Endothelial cell of umbilical vein (primary cell): ENCODE data around the gene GTSF1L. TPM values are rescaled to one million over a fixed set of nuclear protein-coding genes. Genes with fewer than 3 reads are reported as not detected.

ENCODE experiments used
- BruUV-seq: library from RNA; stranded (reverse); fragments of 400-500 nt; replicated peaks from 2 replicates; lab custom pipeline; 2021; lab: Mats Ljungman, UMichigan
- CTCF ChIA-PET: fragments of 300-600, 350-600 bp; sonication (Branson Sonifier 250); formaldehyde crosslinking; loops from one replicate; lab custom pipeline; 2021; ENCODE audit warnings: antibody characterized with exemption, inconsistent platforms; lab: Charles Lee
- POLR2A ChIA-PET: fragments of 300-600, 350-600 bp; sonication (Branson Sonifier 250); formaldehyde crosslinking; loops from one replicate; lab custom pipeline; 2021; ENCODE audit warnings: antibody characterized with exemption, inconsistent platforms; lab: Charles Lee
- DNase-seq: peaks from one replicate; pipeline ENCODE4 v3.0.0-alpha.2; 2011; ENCODE audit warnings: low read depth, low spot score
- FAIRE-seq: peaks from 2 replicates; lab custom pipeline; 2011; peaks lifted over from hg19 to GRCh38; lab: Jason Lieb, UNC
- H2AFZ ChIP-seq: 2 replicates; pipeline ENCODE4 v1.6.0; 2012; ENCODE audit warnings: low read depth, low read length, control low read depth, inconsistent platforms
- H3K27ac ChIP-seq: 2 replicates; pipeline ENCODE4 v1.5.1; 2011; ENCODE audit warnings: low read depth, mild to moderate bottlenecking, control low read depth, low read length, moderate library complexity; ENCODE audit not compliant: insufficient read depth
- H3K27me3 ChIP-seq, 2 experiments: 2 replicates each; pipeline versions ENCODE4 v1.6.0 to v1.6.1; 2011; ENCODE audit warnings: low read length in 2 of 2, mixed read lengths in 1 of 2; ENCODE audit not compliant: control insufficient read depth in 2 of 2, insufficient read depth in 2 of 2
- H3K36me3 ChIP-seq, 2 experiments: 2 replicates in 1 of 2; 3 replicates in 1 of 2; pipeline ENCODE4 v1.5.1; 2011; ENCODE audit warnings: low read length in 2 of 2, mild to moderate bottlenecking in 1 of 2, moderate library complexity in 1 of 2; ENCODE audit not compliant: control insufficient read depth in 2 of 2, insufficient read depth in 2 of 2; ENCODE audit errors: extremely low read depth in 1 of 2
- H3K4me1 ChIP-seq: 3 replicates; pipeline ENCODE4 v1.5.1; 2011; ENCODE audit warnings: mild to moderate bottlenecking, low read length; ENCODE audit not compliant: control insufficient read depth, insufficient read depth; ENCODE audit errors: extremely low read depth
- H3K4me2 ChIP-seq: 2 replicates; pipeline ENCODE4 v1.6.1; 2011; ENCODE audit warnings: low read length, control low read depth, mixed read lengths; ENCODE audit not compliant: insufficient read depth
- H3K4me3 ChIP-seq, 3 experiments: fragments of 200-600 bp in 1 of 3; sonication (generic), shearing (Covaris generic) in 1 of 3; replicated peaks in 1 of 3; 2 replicates each; pipeline ENCODE4 v1.5.1; 2011 to 2016; ENCODE audit warnings: control low read depth in 3 of 3, low read length in 3 of 3, mild to moderate bottlenecking in 2 of 3, inconsistent platforms in 1 of 3, low read depth in 1 of 3, moderate library complexity in 1 of 3; ENCODE audit not compliant: insufficient read depth in 1 of 3
- H3K79me2 ChIP-seq: 2 replicates; pipeline ENCODE4 v1.6.0; 2012; ENCODE audit warnings: low read length, inconsistent platforms; ENCODE audit not compliant: control insufficient read depth, insufficient read depth
- H3K9ac ChIP-seq: replicated peaks from 2 replicates; pipeline ENCODE3; 2011; ENCODE audit warnings: low read length, control low read depth; ENCODE audit not compliant: insufficient read depth; ENCODE audit errors: extremely low read depth
- H3K9me1 ChIP-seq: replicated peaks from 3 replicates; pipeline ENCODE4 v1.6.0; 2011; ENCODE audit warnings: mild to moderate bottlenecking, low read length; ENCODE audit not compliant: control insufficient read depth, insufficient read depth; ENCODE audit errors: extremely low read depth
- H3K9me3 ChIP-seq: replicated peaks from 2 replicates; pipeline ENCODE4 v1.5.1; 2012; ENCODE audit warnings: low read length, inconsistent platforms; ENCODE audit not compliant: control insufficient read depth, insufficient read depth
- H4K20me1 ChIP-seq: replicated peaks from 2 replicates; pipeline ENCODE3; 2011; ENCODE audit warnings: mild to moderate bottlenecking, low read length; ENCODE audit not compliant: control insufficient read depth, insufficient read depth; ENCODE audit errors: extremely low read depth
- CTCF ChIP-seq, 2 donors: IDR thresholded peaks; 1 replicate in 1 of 2; 2 replicates in 1 of 2; pipeline ENCODE4 v1.5.1; 2011; ENCODE audit warnings: low read length in 2 of 2, mild to moderate bottlenecking in 2 of 2, moderate library complexity in 2 of 2, control low read depth in 1 of 2, inconsistent platforms in 1 of 2, low read depth in 1 of 2; ENCODE audit not compliant: insufficient read depth in 1 of 2; ENCODE audit errors: extremely low read depth in 1 of 2
- EZH2 ChIP-seq: IDR thresholded peaks from 2 replicates; pipeline ENCODE4 v1.6.1; 2012; ENCODE audit warnings: borderline replicate concordance, low read depth, mild to moderate bottlenecking, moderate library complexity, low read length, inconsistent platforms; ENCODE audit not compliant: severe bottlenecking
- FOS ChIP-seq: IDR thresholded peaks from 2 replicates; pipeline ENCODE4 v1.6.1; 2011; ENCODE audit warnings: mild to moderate bottlenecking, low read length, moderate library complexity, borderline replicate concordance; ENCODE audit not compliant: insufficient read depth
- GATA2 ChIP-seq: IDR thresholded peaks from 2 replicates; pipeline ENCODE4 v1.7.0; 2011; ENCODE audit warnings: low read depth, mild to moderate bottlenecking, moderate library complexity, mixed read lengths, low read length; ENCODE audit not compliant: insufficient read length, insufficient read depth
- JUN ChIP-seq: IDR thresholded peaks from 2 replicates; pipeline ENCODE4 v1.6.1; 2011; ENCODE audit warnings: borderline replicate concordance, low read depth; ENCODE audit not compliant: insufficient read length, insufficient read depth
- MYC ChIP-seq: IDR thresholded peaks from one replicate; pipeline ENCODE4 v1.6.1; 2011; ENCODE audit warnings: mild to moderate bottlenecking, low read depth, low read length
- POLR2A ChIP-seq: IDR thresholded peaks from 2 replicates; pipeline ENCODE4 v1.6.1; 2012; ENCODE audit warnings: low read depth, mild to moderate bottlenecking, control low read depth, low read length
- POLR2AphosphoS5 ChIP-seq: IDR thresholded peaks from 2 replicates; pipeline ENCODE4 v1.6.1; 2012; ENCODE audit warnings: low read depth, mild to moderate bottlenecking, control low read depth, low read length, moderate library complexity; ENCODE audit not compliant: insufficient read depth
- dilution Hi-C: fragments of 300-500 bp; cut with MboI; formaldehyde crosslinking; loops from one replicate; pipeline ENCODE4 v1.15.0; 2019; ENCODE audit warnings: low sequenced_read_pairs; ENCODE audit not compliant: extremely low pct_ligation_motif_present
- intact Hi-C: fragments of 100-400 bp; cut with micrococcal nuclease; formaldehyde crosslinking; loops from one replicate; pipeline ENCODE4 v1.10.0; 2022
- polyA plus RNA-seq, 4 experiments: library from polyadenylated mRNA; depleted of rRNA in 3 of 4; stranded (reverse) in 3 of 4; unstranded in 1 of 4; fragments of >200 nt; gene quantifications; 2 replicates each; pipeline versions ENCODE4 v1.2.1 to v1.2.3, GENCODE V29; 2011 to 2012; ENCODE audit warnings: missing spikeins in 1 of 4
- total RNA-seq: library from RNA; stranded (reverse); gene quantifications from 2 replicates; pipeline ENCODE4 v1.2.3, GENCODE V29; 2021
- TF ChIP-seq, protein P1 (sequence below): IDR thresholded peaks from 2 replicates; pipeline ENCODE4 v1.6.1; 2011; ENCODE audit not compliant: insufficient read depth, insufficient read length

GTSF1L gene
- total and polyA plus RNA-seq, 2 donors (not counting 3 experiments of a cell fraction or from before 2014, with no cell fraction given): not detected

- Histone ChIP-seq H3K36me3 (no peaks in the 10 kb centered on the region), H3K27ac (no peak overlapping the region), H3K79me2 (no peaks in the 10 kb centered on the region), H2AFZ (no peak overlapping the region), H3K4me3 (no peak overlapping the region), H4K20me1 (no peaks in the 10 kb centered on the region), H3K9me3 (no peaks in the 10 kb centered on the region), H3K4me1 (no peaks in the 10 kb centered on the region), H3K27me3 (peaks cover 5 to 11% of the 10 kb centered on the region in 2 experiments), H3K4me2 (no peak overlapping the region), H3K9me1 (no peaks in the 10 kb centered on the region), H3K9ac (no peak overlapping the region)
- TF ChIP-seq FOS (no peak), GATA2 (no peak), MYC (no peak), POLR2A (no peak), JUN (no peak), EZH2 (no peak), POLR2AphosphoS5 (no peak), CTCF (IDR thresholded peaks at IDR 0.05; ENCODE audit: extremely low read depth in 1 of 2, insufficient read depth in 1 of 2, low read depth in 1 of 2, low read length in 2 of 2) (no peak)
- TF ChIP-seq, protein P1, sequence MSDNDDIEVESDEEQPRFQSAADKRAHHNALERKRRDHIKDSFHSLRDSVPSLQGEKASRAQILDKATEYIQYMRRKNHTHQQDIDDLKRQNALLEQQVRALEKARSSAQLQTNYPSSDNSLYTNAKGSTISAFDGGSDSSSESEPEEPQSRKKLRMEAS: no peak
- no peak for DNase-seq
- dilution Hi-C loops: loop anchor here (25.0 kb wide), 1 partner anchor 141 kb away; the partner anchor contains the start of gene TOX2
- no peak for FAIRE-seq
- intact Hi-C loops: no loop called here
- ChIA-PET POLR2A (no interaction called here), CTCF (interaction anchor here (2.1 kb wide), 1 partner anchor 68 kb away, joined by 4 read pairs; no protein-coding TSS in a partner anchor)
- no TSS peak for BruUV-seq
These were observed 44.8 kb upstream of the GTSF1L start for GRCh38 chr20:43771503-43772190.
